HepG2 (cell line): ENCODE results near the gene MYH7. TPM values are rescaled to one million over a fixed set of nuclear protein-coding genes. Genes with fewer than 3 reads are reported as not detected.

ENCODE experiments used
- BCL6 ChIP-seq: IDR thresholded peaks from 2 replicates; pipeline ENCODE4 v1.6.1; 2016; ENCODE audit warnings: missing genetic modification reagents, missing compliant biosample characterization
- MTA1 ChIP-seq: sonication (generic); formaldehyde crosslinking; IDR thresholded peaks from 2 replicates; pipeline ENCODE4 v1.4.0; 2020; ENCODE audit warnings: missing genetic modification reagents, mild to moderate bottlenecking, borderline replicate concordance
- NFKB2 ChIP-seq: sonication (generic); formaldehyde crosslinking; IDR thresholded peaks from 2 replicates; pipeline ENCODE4 v1.4.0; 2020; ENCODE audit warnings: missing genetic modification reagents, borderline replicate concordance
- USF2 ChIP-seq, 2 experiments: sonication (generic) in 1 of 2; formaldehyde crosslinking in 1 of 2; IDR thresholded peaks; 2 replicates each; pipeline versions ENCODE4 v1.5.1 to v1.6.1; 2011 to 2020; ENCODE audit warnings: borderline replicate concordance in 1 of 2, low read depth in 1 of 2, low read length in 1 of 2, mild to moderate bottlenecking in 1 of 2, missing genetic modification reagents in 1 of 2, moderate library complexity in 1 of 2
- polyA plus RNA-seq, 8 experiments: library from polyadenylated mRNA; depleted of rRNA in 3 of 8; stranded (reverse) in 7 of 8; unstranded in 1 of 8; fragments of >200 nt; fragmentation: Illumina TruSeq in 4 of 8; extraction: Trizol in 4 of 8; gene quantifications; 2 replicates each; pipeline versions ENCODE4 v1.2.1 to v1.2.3, GENCODE V29; 2011 to 2016; ENCODE audit warnings: low read depth in 4 of 8, missing spikeins in 1 of 8, mixed read lengths in 1 of 8; ENCODE audit not compliant: insufficient read depth in 1 of 8
- total RNA-seq, 5 experiments: library from RNA; depleted of rRNA; stranded (reverse); fragments of >200 nt; fragmentation: Illumina TruSeq; extraction: Trizol; gene quantifications; 2 replicates each; pipeline ENCODE4 v1.2.3, GENCODE V29; 2016; ENCODE audit warnings: low read depth in 1 of 5
- TF ChIP-seq, protein P1 (sequence below): sonication (generic); formaldehyde crosslinking; IDR thresholded peaks from 2 replicates; pipeline ENCODE4 v1.5.1; 2020; ENCODE audit warnings: mild to moderate bottlenecking, missing genetic modification reagents, moderate library complexity

Gene MYH7
- total and polyA plus RNA-seq, 2 of the 13 experiments (the other 11 are each of a cell fraction or from before 2014, with no cell fraction given), result 0.04 TPM; not detected in 1

GRCh38 chr14:23411563-23412525 is 23.6 kb downstream of the MYH7 start (continued):
- no peak for TF ChIP-seq USF2 (IDR thresholded peaks at IDR 0.05; ENCODE audit: low read depth, low read length)
- TF ChIP-seq USF2 (CRISPR knock-in tag; IDR thresholded peaks at IDR 0.05; ENCODE audit: borderline replicate concordance), result no peak
- TF ChIP-seq, protein P1, sequence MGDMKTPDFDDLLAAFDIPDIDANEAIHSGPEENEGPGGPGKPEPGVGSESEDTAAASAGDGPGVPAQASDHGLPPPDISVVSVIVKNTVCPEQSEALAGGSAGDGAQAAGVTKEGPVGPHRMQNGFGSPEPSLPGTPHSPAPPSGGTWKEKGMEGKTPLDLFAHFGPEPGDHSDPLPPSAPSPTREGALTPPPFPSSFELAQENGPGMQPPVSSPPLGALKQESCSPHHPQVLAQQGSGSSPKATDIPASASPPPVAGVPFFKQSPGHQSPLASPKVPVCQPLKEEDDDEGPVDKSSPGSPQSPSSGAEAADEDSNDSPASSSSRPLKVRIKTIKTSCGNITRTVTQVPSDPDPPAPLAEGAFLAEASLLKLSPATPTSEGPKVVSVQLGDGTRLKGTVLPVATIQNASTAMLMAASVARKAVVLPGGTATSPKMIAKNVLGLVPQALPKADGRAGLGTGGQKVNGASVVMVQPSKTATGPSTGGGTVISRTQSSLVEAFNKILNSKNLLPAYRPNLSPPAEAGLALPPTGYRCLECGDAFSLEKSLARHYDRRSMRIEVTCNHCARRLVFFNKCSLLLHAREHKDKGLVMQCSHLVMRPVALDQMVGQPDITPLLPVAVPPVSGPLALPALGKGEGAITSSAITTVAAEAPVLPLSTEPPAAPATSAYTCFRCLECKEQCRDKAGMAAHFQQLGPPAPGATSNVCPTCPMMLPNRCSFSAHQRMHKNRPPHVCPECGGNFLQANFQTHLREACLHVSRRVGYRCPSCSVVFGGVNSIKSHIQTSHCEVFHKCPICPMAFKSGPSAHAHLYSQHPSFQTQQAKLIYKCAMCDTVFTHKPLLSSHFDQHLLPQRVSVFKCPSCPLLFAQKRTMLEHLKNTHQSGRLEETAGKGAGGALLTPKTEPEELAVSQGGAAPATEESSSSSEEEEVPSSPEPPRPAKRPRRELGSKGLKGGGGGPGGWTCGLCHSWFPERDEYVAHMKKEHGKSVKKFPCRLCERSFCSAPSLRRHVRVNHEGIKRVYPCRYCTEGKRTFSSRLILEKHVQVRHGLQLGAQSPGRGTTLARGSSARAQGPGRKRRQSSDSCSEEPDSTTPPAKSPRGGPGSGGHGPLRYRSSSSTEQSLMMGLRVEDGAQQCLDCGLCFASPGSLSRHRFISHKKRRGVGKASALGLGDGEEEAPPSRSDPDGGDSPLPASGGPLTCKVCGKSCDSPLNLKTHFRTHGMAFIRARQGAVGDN (CRISPR knock-in tag), result 0 out of 2 replicates have a peak, but pooled peaks have one; percentile 18
- TF ChIP-seq NFKB2 (CRISPR knock-in tag), result no peak
- TF ChIP-seq MTA1 (CRISPR knock-in tag), result 0 out of 2 replicates have a peak, but pooled peaks have one; percentile 24
- no peak for TF ChIP-seq BCL6 (CRISPR knock-in tag)
